SK-N-SH (cell line): ENCODE results near the gene SOCS2. TPM values are rescaled to one million over a fixed set of nuclear protein-coding genes. Genes with fewer than 3 reads are reported as not detected.

Experiments used
- CTCF ChIA-PET: fragments of 300-600, 350-600 bp; formaldehyde crosslinking; extraction: SDS; loops from one replicate; lab custom pipeline; 2021; lab: Yijun Ruan, JAX
- POLR2A ChIA-PET: fragments of 350-600 bp; sonication (Branson Sonifier 250); formaldehyde crosslinking; extraction: SDS; loops from one replicate; lab custom pipeline; 2020; ENCODE audit warnings: antibody characterized with exemption, inconsistent platforms; lab: Yijun Ruan, JAX
- DNase-seq: peaks from one replicate; pipeline ENCODE4 v3.0.0; 2012
- H2AFZ ChIP-seq: fragments of 200-600 bp; sonication (generic); 2 replicates; pipeline ENCODE4 v1.8.1; 2016; ENCODE audit warnings: antibody characterized with exemption, mild to moderate bottlenecking, low read depth
- H3F3A ChIP-seq: fragments of 200-600 bp; sonication (generic); replicated peaks from 2 replicates; pipeline ENCODE3; 2016; ENCODE audit warnings: antibody characterized with exemption, mild to moderate bottlenecking; ENCODE audit not compliant: insufficient read depth
- H3K27ac ChIP-seq, 2 experiments: fragments of 200-500 bp in 1 of 2; fragments of 200-600 bp in 1 of 2; sonication (Bioruptor generic) in 1 of 2; sonication (generic), shearing (Covaris generic) in 1 of 2; 2 replicates each; pipeline versions ENCODE4 v1.5.1 to v1.6.1; 2014 to 2016; ENCODE audit warnings: low read depth in 2 of 2, inconsistent platforms in 1 of 2, low read length in 1 of 2, mild to moderate bottlenecking in 1 of 2, mixed read lengths in 1 of 2
- H3K27me3 ChIP-seq: fragments of 200-600 bp; sonication (generic), shearing (Covaris generic); 2 replicates; pipeline ENCODE4 v1.6.1; 2016; ENCODE audit warnings: mixed run types; ENCODE audit not compliant: insufficient read depth
- H3K36me3 ChIP-seq, 2 experiments: fragments of 200-500 bp in 1 of 2; fragments of 200-600 bp in 1 of 2; sonication (Bioruptor generic) in 1 of 2; sonication (generic) in 1 of 2; replicated peaks in 1 of 2; 2 replicates each; pipeline versions ENCODE3 to v1.5.1; 2014 to 2016; ENCODE audit warnings: low read length in 1 of 2, mild to moderate bottlenecking in 1 of 2; ENCODE audit not compliant: insufficient read depth in 2 of 2, control insufficient read depth in 1 of 2
- H3K4me1 ChIP-seq, 2 experiments: fragments of 200-500 bp in 1 of 2; fragments of 200-600 bp in 1 of 2; sonication (Bioruptor generic) in 1 of 2; sonication (generic), shearing (Covaris generic) in 1 of 2; 2 replicates each; pipeline versions ENCODE4 v1.5.1 to v1.6.1; 2014 to 2016; ENCODE audit warnings: low read depth in 1 of 2, low read length in 1 of 2, mixed run types in 1 of 2; ENCODE audit not compliant: insufficient read depth in 2 of 2, control insufficient read depth in 1 of 2
- H3K4me2 ChIP-seq: fragments of 200-600 bp; sonication (generic), shearing (Covaris generic); 2 replicates; pipeline ENCODE4 v1.6.1; 2017; ENCODE audit warnings: mixed run types
- H3K4me3 ChIP-seq, 2 experiments: fragments of 200-500 bp in 1 of 2; fragments of 200-600 bp in 1 of 2; sonication (Bioruptor generic) in 1 of 2; sonication (generic), shearing (Covaris generic) in 1 of 2; 2 replicates each; pipeline versions ENCODE4 v1.5.1 to v1.8.1; 2014 to 2016; ENCODE audit warnings: low read depth in 2 of 2, inconsistent platforms in 1 of 2, low read length in 1 of 2, mild to moderate bottlenecking in 1 of 2, mixed read lengths in 1 of 2, moderate library complexity in 1 of 2
- H3K79me2 ChIP-seq: fragments of 200-600 bp; sonication (generic); 2 replicates; pipeline ENCODE4 v1.8.1; 2017; ENCODE audit warnings: mild to moderate bottlenecking; ENCODE audit not compliant: insufficient read depth
- H3K9ac ChIP-seq: fragments of 200-600 bp; sonication (generic); 2 replicates; pipeline ENCODE4 v1.6.1; 2017; ENCODE audit warnings: mixed run types
- H3K9me2 ChIP-seq: fragments of 200-600 bp; sonication (generic); 2 replicates; pipeline ENCODE4 v1.6.1; 2017; ENCODE audit warnings: mixed run types
- H3K9me3 ChIP-seq: fragments of 200-600 bp; sonication (generic); 2 replicates; pipeline ENCODE4 v1.6.1; 2017; ENCODE audit warnings: mixed run types, mild to moderate bottlenecking, moderate library complexity
- H4K20me1 ChIP-seq: fragments of 200-600 bp; sonication (generic); 2 replicates; pipeline ENCODE4 v1.6.1; 2017; ENCODE audit warnings: mild to moderate bottlenecking, mixed run types; ENCODE audit not compliant: insufficient read depth
- CHD2 ChIP-seq: fragments of 150-350 bp; IDR thresholded peaks from 2 replicates; pipeline ENCODE4 v1.6.1; 2018; ENCODE audit warnings: low read length; ENCODE audit not compliant: partially characterized antibody
- ELF1 ChIP-seq: IDR thresholded peaks from 2 replicates; pipeline ENCODE4 v1.4.0; 2012
- EP300 ChIP-seq, 2 experiments: IDR thresholded peaks; 2 replicates each; pipeline versions ENCODE4 v1.4.0 to v1.6.1; 2012; ENCODE audit warnings: borderline replicate concordance in 1 of 2, low read depth in 1 of 2, low read length in 1 of 2
- EZH2phosphoT487 ChIP-seq: fragments of 200-600 bp; sonication (generic); IDR thresholded peaks from 2 replicates; pipeline ENCODE4 v1.6.1; 2017; ENCODE audit warnings: low read depth, mixed run types, mild to moderate bottlenecking, antibody characterized with exemption, moderate library complexity, borderline replicate concordance
- GABPA ChIP-seq: IDR thresholded peaks from 2 replicates; pipeline ENCODE4 v1.4.0; 2012; ENCODE audit warnings: low read depth, mild to moderate bottlenecking
- MEF2A ChIP-seq: IDR thresholded peaks from 2 replicates; pipeline ENCODE4 v1.4.0; 2012; ENCODE audit warnings: low read depth, borderline replicate concordance
- NFIC ChIP-seq: IDR thresholded peaks from 2 replicates; pipeline ENCODE4 v1.4.0; 2012; ENCODE audit warnings: borderline replicate concordance
- NRF1 ChIP-seq: IDR thresholded peaks from 2 replicates; pipeline ENCODE4 v1.6.1; 2012; ENCODE audit warnings: low read depth, mild to moderate bottlenecking, low read length
- POLR2AphosphoS5 ChIP-seq: IDR thresholded peaks from 2 replicates; pipeline ENCODE4 v1.6.1; 2012; ENCODE audit warnings: low read depth, low read length
- RAD21 ChIP-seq: IDR thresholded peaks from 2 replicates; pipeline ENCODE4 v1.6.1; 2012; ENCODE audit warnings: mild to moderate bottlenecking, low read length
- RCOR1 ChIP-seq: fragments of 150-350 bp; IDR thresholded peaks from 2 replicates; pipeline ENCODE4 v1.6.1; 2017; ENCODE audit warnings: antibody characterized with exemption, low read length
- RFX5 ChIP-seq: IDR thresholded peaks from 2 replicates; pipeline ENCODE4 v1.6.1; 2012; ENCODE audit warnings: mild to moderate bottlenecking, improper control_type of control experiment, low read length
- SIN3A ChIP-seq: IDR thresholded peaks from 2 replicates; pipeline ENCODE4 v1.6.1; 2012; ENCODE audit warnings: low read depth, mild to moderate bottlenecking, low read length, moderate library complexity, borderline replicate concordance
- SMC3 ChIP-seq: IDR thresholded peaks from 2 replicates; pipeline ENCODE4 v1.6.1; 2012; ENCODE audit warnings: low read depth, low read length, improper control_type of control experiment
- TCF12 ChIP-seq: IDR thresholded peaks from 2 replicates; pipeline ENCODE4 v1.4.0; 2012
- TEAD4 ChIP-seq: IDR thresholded peaks from 2 replicates; pipeline ENCODE4 v1.4.0; 2012; ENCODE audit warnings: mild to moderate bottlenecking, borderline replicate concordance; ENCODE audit not compliant: insufficient read depth
- USF2 ChIP-seq: fragments of 150-350 bp; IDR thresholded peaks from 2 replicates; pipeline ENCODE4 v1.6.1; 2017; ENCODE audit warnings: antibody characterized with exemption, low read length, low read depth, borderline replicate concordance
- YY1 ChIP-seq: IDR thresholded peaks from 2 replicates; pipeline ENCODE4 v1.4.0; 2012; ENCODE audit warnings: low read depth, mild to moderate bottlenecking
- WGBS: methylation state at CpG from one replicate; pipeline ENCODE4 v1.1.6; 2017; ENCODE audit warnings: low lambda C conversion rate; 5-methylcytosine and 5-hydroxymethylcytosine counted together
- polyA plus RNA-seq, 3 experiments: library from polyadenylated mRNA; depleted of rRNA; stranded (reverse); fragments of >200 nt; gene quantifications; 2 replicates each; pipeline ENCODE4 v1.2.3, GENCODE V29; 2012
- TF ChIP-seq, protein P1 (sequence below): fragments of 150-350 bp; IDR thresholded peaks from 2 replicates; pipeline ENCODE4 v1.6.1; 2016; ENCODE audit warnings: mild to moderate bottlenecking, low read depth, low read length
- TF ChIP-seq, protein P2 (sequence below): IDR thresholded peaks from 2 replicates; pipeline ENCODE4 v1.4.0; 2012; ENCODE audit warnings: low read depth, borderline replicate concordance
- TF ChIP-seq, protein P3 (sequence below): fragments of 200-600 bp; sonication (generic); IDR thresholded peaks from 2 replicates; pipeline ENCODE4 v1.6.1; 2017; ENCODE audit warnings: antibody characterized with exemption, mild to moderate bottlenecking, moderate library complexity

SOCS2 gene
- polyA plus RNA-seq, 1 of the 3 experiments (the other 2 are of a cell fraction): 24.1 TPM

DNA sequence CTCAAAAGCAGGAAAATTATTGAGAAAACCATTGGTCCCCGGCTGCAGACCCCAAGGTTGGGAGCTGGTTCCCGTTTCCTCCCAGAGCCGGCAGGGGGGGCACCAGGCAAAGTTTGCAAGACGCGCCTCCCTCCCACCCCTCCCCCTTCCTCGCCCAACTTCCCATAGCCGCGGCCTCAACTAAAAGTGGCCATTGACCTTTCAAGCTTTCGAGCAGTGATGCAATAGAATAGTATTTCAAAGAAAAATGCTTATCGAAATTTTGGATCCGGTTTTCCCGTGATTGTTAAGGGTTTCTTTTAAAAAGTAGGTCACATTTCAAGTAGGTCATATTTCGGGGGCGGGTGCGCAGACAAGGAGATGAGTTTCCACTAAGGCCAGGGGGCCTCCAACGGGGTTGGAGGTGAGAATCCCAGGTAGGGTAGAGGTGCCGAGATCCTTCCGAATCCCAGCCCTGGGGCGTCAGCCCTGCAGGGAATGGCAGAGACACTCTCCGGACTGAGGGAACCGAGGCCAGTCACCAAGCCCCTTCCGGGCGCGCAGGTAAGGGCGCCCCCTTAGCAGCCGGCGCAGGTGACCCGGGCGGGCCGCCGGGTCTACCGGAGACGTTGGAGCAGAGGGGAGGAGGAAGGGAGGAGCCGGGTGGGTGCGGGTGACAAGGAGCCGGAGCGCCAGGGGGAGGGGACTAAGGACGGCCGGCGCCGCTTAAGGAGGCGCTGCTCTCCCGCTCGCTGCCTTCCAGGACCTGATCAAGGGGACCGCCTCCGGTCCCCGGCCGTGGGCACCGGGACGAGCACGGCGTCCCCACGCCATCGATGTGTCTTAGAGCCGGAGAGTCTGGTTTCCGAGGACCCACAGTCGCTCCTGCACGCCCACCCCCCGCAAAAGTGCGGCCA, 2.6 kb upstream of the SOCS2 start (continued):
- TF ChIP-seq TCF12 (no peak), NFIC (no peak), EP300 (IDR thresholded peaks at IDR 0.05; ENCODE audit: borderline replicate concordance in 1 of 2, low read depth in 1 of 2, low read length in 1 of 2) (peak in 1 of 2 experiments; percentile 9; a peak in 1 of 4 replicates), USF2 (no peak), NRF1 (no peak), GABPA (no peak), SMC3 (peak; percentile 83)

GRCh38 chr12:93570552-93571364, 1.7 kb upstream of the SOCS2 start:
- Histone ChIP-seq H3K4me2 (peak overlapping the region; percentile 100), H3K79me2 (peaks cover 62% of the 10 kb centered on the region), H3K4me3 (peak overlapping the region; percentile 71 to 97), H3K27ac (peak overlapping the region; percentile 90 to 92), H3K9ac (peak overlapping the region; percentile 96), H3K9me3 (no peaks in the 10 kb centered on the region), H3F3A (no peaks in the 10 kb centered on the region), H2AFZ (peak overlapping the region; percentile 79; the same call in 1 of the 2 replicates), H4K20me1 (no peaks in the 10 kb centered on the region), H3K36me3 (peaks cover 16 to 18% of the 10 kb centered on the region in 2 experiments), H3K9me2 (no peaks in the 10 kb centered on the region), H3K4me1 (peaks cover 0 to 17% of the 10 kb centered on the region in 2 experiments; a peak in 1 of 4 replicates), H3K27me3 (no peaks in the 10 kb centered on the region)
- peak; percentile 94 for DNase-seq
- 3% methylated on average over 26 of the region's 97 CpGs for WGBS
- CTCF ChIA-PET: interaction anchor here (0.7 to 10.1 kb wide), 15 partner anchors 22 to 531 kb away, joined by 3 to 149 read pairs (median 5); no protein-coding TSS in a partner anchor
- POLR2A ChIA-PET: interaction anchor here (1.3 to 2.5 kb wide), 3 partner anchors 106 to 531 kb away, joined by 3 to 11 read pairs (median 10); partner anchors contain the start of gene CRADD
- peak; percentile 25 for TF ChIP-seq RAD21
- TF ChIP-seq ELF1: peak; percentile 26; the same call in 1 of the 2 replicates
- TF ChIP-seq, protein P1, sequence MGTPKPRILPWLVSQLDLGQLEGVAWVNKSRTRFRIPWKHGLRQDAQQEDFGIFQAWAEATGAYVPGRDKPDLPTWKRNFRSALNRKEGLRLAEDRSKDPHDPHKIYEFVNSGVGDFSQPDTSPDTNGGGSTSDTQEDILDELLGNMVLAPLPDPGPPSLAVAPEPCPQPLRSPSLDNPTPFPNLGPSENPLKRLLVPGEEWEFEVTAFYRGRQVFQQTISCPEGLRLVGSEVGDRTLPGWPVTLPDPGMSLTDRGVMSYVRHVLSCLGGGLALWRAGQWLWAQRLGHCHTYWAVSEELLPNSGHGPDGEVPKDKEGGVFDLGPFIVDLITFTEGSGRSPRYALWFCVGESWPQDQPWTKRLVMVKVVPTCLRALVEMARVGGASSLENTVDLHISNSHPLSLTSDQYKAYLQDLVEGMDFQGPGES: no peak
- no peak for TF ChIP-seq RFX5
- TF ChIP-seq RCOR1: 0 out of 2 replicates have a peak, but pooled peaks have one; percentile 29
- TF ChIP-seq, protein P2, sequence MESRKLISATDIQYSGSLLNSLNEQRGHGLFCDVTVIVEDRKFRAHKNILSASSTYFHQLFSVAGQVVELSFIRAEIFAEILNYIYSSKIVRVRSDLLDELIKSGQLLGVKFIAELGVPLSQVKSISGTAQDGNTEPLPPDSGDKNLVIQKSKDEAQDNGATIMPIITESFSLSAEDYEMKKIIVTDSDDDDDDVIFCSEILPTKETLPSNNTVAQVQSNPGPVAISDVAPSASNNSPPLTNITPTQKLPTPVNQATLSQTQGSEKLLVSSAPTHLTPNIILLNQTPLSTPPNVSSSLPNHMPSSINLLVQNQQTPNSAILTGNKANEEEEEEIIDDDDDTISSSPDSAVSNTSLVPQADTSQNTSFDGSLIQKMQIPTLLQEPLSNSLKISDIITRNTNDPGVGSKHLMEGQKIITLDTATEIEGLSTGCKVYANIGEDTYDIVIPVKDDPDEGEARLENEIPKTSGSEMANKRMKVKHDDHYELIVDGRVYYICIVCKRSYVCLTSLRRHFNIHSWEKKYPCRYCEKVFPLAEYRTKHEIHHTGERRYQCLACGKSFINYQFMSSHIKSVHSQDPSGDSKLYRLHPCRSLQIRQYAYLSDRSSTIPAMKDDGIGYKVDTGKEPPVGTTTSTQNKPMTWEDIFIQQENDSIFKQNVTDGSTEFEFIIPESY: peak; percentile 47; the same call in 1 of the 2 replicates
- peak; percentile 43 for TF ChIP-seq POLR2AphosphoS5
- no peak; the same call in 1 of the 2 replicates for TF ChIP-seq MEF2A
- no peak for TF ChIP-seq YY1
- TF ChIP-seq, protein P3, sequence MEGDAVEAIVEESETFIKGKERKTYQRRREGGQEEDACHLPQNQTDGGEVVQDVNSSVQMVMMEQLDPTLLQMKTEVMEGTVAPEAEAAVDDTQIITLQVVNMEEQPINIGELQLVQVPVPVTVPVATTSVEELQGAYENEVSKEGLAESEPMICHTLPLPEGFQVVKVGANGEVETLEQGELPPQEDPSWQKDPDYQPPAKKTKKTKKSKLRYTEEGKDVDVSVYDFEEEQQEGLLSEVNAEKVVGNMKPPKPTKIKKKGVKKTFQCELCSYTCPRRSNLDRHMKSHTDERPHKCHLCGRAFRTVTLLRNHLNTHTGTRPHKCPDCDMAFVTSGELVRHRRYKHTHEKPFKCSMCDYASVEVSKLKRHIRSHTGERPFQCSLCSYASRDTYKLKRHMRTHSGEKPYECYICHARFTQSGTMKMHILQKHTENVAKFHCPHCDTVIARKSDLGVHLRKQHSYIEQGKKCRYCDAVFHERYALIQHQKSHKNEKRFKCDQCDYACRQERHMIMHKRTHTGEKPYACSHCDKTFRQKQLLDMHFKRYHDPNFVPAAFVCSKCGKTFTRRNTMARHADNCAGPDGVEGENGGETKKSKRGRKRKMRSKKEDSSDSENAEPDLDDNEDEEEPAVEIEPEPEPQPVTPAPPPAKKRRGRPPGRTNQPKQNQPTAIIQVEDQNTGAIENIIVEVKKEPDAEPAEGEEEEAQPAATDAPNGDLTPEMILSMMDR: no peak
- peak; percentile 67 for TF ChIP-seq CHD2
- TF ChIP-seq EP300 (IDR thresholded peaks at IDR 0.05; ENCODE audit: borderline replicate concordance in 1 of 2, low read depth in 1 of 2, low read length in 1 of 2): peak; percentile 62 to 69; a peak in 2 of 4 replicates
- peak; percentile 72; the same call in 1 of the 2 replicates for TF ChIP-seq SIN3A
- peak; percentile 57 for TF ChIP-seq TEAD4
- TF ChIP-seq EZH2phosphoT487: no peak
